HepG2 (cell line): ENCODE data around the gene AFG1L. TPM values are rescaled to one million over a fixed set of nuclear protein-coding genes. Genes with fewer than 3 reads are reported as not detected.
A peak's percentile ranks its signal among the peaks of the same experiment; 100 is the strongest.

ENCODE experiments used
- CHD2 ChIP-seq: IDR thresholded peaks from 2 replicates; pipeline ENCODE4 v1.6.1; 2011; ENCODE audit warnings: low read depth, low read length, improper control_type of control experiment
- EP300 ChIP-seq, 3 experiments: sonication (generic) in 1 of 3; formaldehyde crosslinking in 1 of 3; IDR thresholded peaks; 2 replicates each; pipeline versions ENCODE4 v1.5.1 to v1.6.1; 2011 to 2020; ENCODE audit warnings: low read depth in 2 of 3, low read length in 2 of 3, borderline replicate concordance in 1 of 3, improper control_type of control experiment in 1 of 3, mild to moderate bottlenecking in 1 of 3, missing genetic modification reagents in 1 of 3, moderate library complexity in 1 of 3
- GMEB1 ChIP-seq: sonication (generic); formaldehyde crosslinking; IDR thresholded peaks from 2 replicates; pipeline ENCODE4 v1.5.1; 2020; ENCODE audit warnings: missing genetic modification reagents, mild to moderate bottlenecking, borderline replicate concordance
- HINFP ChIP-seq: sonication (generic); formaldehyde crosslinking; IDR thresholded peaks from 2 replicates; pipeline ENCODE4 v1.4.0; 2020; ENCODE audit warnings: low read depth, mild to moderate bottlenecking, missing genetic modification reagents
- HNRNPUL1 ChIP-seq: fragments of 200-400 bp; formaldehyde crosslinking; IDR thresholded peaks from 2 replicates; pipeline ENCODE4 v1.6.1; 2017; ENCODE audit warnings: low read depth, mild to moderate bottlenecking, low read length, moderate library complexity
- HOXA5 ChIP-seq: sonication (generic); formaldehyde crosslinking; IDR thresholded peaks from 2 replicates; pipeline ENCODE4 v1.4.0; 2020; ENCODE audit warnings: missing genetic modification reagents
- MTA1 ChIP-seq: sonication (generic); formaldehyde crosslinking; IDR thresholded peaks from 2 replicates; pipeline ENCODE4 v1.4.0; 2020; ENCODE audit warnings: missing genetic modification reagents, mild to moderate bottlenecking, borderline replicate concordance
- MTF1 ChIP-seq: sonication (generic); formaldehyde crosslinking; IDR thresholded peaks from 2 replicates; pipeline ENCODE4 v1.5.0; 2020; ENCODE audit warnings: missing genetic modification reagents
- RFXAP ChIP-seq: sonication (generic); formaldehyde crosslinking; IDR thresholded peaks from 2 replicates; pipeline ENCODE4 v1.4.0; 2020; ENCODE audit warnings: missing genetic modification reagents, borderline replicate concordance
- SNAPC5 ChIP-seq: sonication (generic); formaldehyde crosslinking; IDR thresholded peaks from 2 replicates; pipeline ENCODE4 v1.8.1; 2023; ENCODE audit warnings: mild to moderate bottlenecking, missing genetic modification reagents, borderline replicate concordance
- TAF1 ChIP-seq: sonication (generic); formaldehyde crosslinking; IDR thresholded peaks from 2 replicates; pipeline ENCODE4 v1.4.0; 2020; ENCODE audit warnings: missing genetic modification reagents
- ZNF317 ChIP-seq: sonication (generic); formaldehyde crosslinking; IDR thresholded peaks from 2 replicates; pipeline ENCODE4 v1.5.0; 2020; ENCODE audit warnings: mild to moderate bottlenecking, missing genetic modification reagents
- ZNF354B ChIP-seq: sonication (generic); formaldehyde crosslinking; IDR thresholded peaks from 2 replicates; pipeline ENCODE4 v1.8.0; 2022; ENCODE audit warnings: mild to moderate bottlenecking, missing genetic modification reagents
- ZNF678 ChIP-seq: sonication (generic); formaldehyde crosslinking; IDR thresholded peaks from 2 replicates; pipeline ENCODE4 v1.4.0; 2020; ENCODE audit warnings: mild to moderate bottlenecking, missing genetic modification reagents
- polyA plus RNA-seq, 8 experiments: library from polyadenylated mRNA; depleted of rRNA in 3 of 8; stranded (reverse) in 7 of 8; unstranded in 1 of 8; fragments of >200 nt; fragmentation: Illumina TruSeq in 4 of 8; extraction: Trizol in 4 of 8; gene quantifications; 2 replicates each; pipeline versions ENCODE4 v1.2.1 to v1.2.3, GENCODE V29; 2011 to 2016; ENCODE audit warnings: low read depth in 4 of 8, missing spikeins in 1 of 8, mixed read lengths in 1 of 8; ENCODE audit not compliant: insufficient read depth in 1 of 8
- total RNA-seq, 5 experiments: library from RNA; depleted of rRNA; stranded (reverse); fragments of >200 nt; fragmentation: Illumina TruSeq; extraction: Trizol; gene quantifications; 2 replicates each; pipeline ENCODE4 v1.2.3, GENCODE V29; 2016; ENCODE audit warnings: low read depth in 1 of 5
- TF ChIP-seq, protein P1 (sequence below): sonication (generic); formaldehyde crosslinking; conservative IDR thresholded peaks from 2 replicates; pipeline ENCODE4 v1.4.0; 2020; ENCODE audit warnings: missing genetic modification reagents
- TF ChIP-seq, protein P2 (sequence below): sonication (generic); formaldehyde crosslinking; IDR thresholded peaks from 2 replicates; pipeline ENCODE4 v1.5.1; 2020; ENCODE audit warnings: mild to moderate bottlenecking, missing genetic modification reagents, moderate library complexity

AFG1L gene
- total and polyA plus RNA-seq, 2 of the 13 experiments (the other 11 are each of a cell fraction or from before 2014, with no cell fraction given): 3.1 to 14.0 TPM

DNA sequence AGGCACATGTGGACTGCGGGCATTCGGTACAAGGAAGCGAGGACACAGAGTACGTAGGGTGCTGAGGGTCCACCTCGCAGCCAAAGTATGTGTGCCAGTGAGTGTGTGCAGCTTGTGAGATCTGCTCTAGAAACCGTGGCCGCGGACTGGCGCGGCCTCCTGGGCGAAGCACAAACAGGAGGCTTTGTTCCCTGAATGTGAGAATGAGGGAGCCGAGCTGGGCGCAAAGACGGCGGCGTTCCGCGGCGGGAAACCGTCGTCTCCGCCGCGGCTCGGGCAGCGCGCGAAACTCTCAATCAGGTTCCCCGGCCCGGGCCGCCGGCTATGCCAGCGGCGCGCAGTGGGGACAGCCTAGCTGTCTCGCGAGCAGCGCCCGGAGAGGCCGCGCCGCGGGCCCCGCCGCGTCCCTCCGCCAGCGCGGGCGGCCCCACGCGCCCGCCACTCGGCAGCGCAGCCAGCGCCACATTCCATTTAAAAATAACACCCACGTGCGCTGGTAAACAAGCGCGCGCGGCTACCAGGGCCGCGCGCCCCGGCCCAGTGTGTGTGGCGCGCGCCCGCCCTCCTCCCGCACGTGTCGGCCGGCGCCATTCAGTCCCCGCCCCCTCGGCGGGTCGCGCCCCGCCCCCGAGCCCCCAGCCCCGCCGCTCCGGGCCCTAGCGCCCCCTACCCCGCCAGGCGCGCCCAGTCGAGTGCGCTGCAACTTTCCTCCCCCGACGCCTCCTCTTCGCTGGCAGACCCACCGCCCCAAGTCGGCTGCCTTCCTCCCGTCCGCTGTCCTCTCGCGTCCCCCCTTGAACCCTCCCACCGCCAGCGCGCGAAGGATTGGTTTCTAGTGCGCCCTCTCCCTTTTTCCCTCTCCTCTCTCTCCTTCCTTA is 262.9 kb downstream of the AFG1L start (continued):
- TF ChIP-seq, protein P1, sequence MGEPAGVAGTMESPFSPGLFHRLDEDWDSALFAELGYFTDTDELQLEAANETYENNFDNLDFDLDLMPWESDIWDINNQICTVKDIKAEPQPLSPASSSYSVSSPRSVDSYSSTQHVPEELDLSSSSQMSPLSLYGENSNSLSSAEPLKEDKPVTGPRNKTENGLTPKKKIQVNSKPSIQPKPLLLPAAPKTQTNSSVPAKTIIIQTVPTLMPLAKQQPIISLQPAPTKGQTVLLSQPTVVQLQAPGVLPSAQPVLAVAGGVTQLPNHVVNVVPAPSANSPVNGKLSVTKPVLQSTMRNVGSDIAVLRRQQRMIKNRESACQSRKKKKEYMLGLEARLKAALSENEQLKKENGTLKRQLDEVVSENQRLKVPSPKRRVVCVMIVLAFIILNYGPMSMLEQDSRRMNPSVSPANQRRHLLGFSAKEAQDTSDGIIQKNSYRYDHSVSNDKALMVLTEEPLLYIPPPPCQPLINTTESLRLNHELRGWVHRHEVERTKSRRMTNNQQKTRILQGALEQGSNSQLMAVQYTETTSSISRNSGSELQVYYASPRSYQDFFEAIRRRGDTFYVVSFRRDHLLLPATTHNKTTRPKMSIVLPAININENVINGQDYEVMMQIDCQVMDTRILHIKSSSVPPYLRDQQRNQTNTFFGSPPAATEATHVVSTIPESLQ (CRISPR knock-in tag): no peak
- TF ChIP-seq HINFP: 0 out of 2 replicates have a peak, but pooled peaks have one; percentile 8
- TF ChIP-seq MTF1: no peak
- TF ChIP-seq, protein P2, sequence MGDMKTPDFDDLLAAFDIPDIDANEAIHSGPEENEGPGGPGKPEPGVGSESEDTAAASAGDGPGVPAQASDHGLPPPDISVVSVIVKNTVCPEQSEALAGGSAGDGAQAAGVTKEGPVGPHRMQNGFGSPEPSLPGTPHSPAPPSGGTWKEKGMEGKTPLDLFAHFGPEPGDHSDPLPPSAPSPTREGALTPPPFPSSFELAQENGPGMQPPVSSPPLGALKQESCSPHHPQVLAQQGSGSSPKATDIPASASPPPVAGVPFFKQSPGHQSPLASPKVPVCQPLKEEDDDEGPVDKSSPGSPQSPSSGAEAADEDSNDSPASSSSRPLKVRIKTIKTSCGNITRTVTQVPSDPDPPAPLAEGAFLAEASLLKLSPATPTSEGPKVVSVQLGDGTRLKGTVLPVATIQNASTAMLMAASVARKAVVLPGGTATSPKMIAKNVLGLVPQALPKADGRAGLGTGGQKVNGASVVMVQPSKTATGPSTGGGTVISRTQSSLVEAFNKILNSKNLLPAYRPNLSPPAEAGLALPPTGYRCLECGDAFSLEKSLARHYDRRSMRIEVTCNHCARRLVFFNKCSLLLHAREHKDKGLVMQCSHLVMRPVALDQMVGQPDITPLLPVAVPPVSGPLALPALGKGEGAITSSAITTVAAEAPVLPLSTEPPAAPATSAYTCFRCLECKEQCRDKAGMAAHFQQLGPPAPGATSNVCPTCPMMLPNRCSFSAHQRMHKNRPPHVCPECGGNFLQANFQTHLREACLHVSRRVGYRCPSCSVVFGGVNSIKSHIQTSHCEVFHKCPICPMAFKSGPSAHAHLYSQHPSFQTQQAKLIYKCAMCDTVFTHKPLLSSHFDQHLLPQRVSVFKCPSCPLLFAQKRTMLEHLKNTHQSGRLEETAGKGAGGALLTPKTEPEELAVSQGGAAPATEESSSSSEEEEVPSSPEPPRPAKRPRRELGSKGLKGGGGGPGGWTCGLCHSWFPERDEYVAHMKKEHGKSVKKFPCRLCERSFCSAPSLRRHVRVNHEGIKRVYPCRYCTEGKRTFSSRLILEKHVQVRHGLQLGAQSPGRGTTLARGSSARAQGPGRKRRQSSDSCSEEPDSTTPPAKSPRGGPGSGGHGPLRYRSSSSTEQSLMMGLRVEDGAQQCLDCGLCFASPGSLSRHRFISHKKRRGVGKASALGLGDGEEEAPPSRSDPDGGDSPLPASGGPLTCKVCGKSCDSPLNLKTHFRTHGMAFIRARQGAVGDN (CRISPR knock-in tag): peak; percentile 84
- TF ChIP-seq HNRNPUL1: no peak
- TF ChIP-seq ZNF354B (CRISPR knock-in tag): no peak
- TF ChIP-seq RFXAP (CRISPR knock-in tag): no peak
- 0 out of 2 replicates have a peak, but pooled peaks have one; percentile 33 for TF ChIP-seq MTA1 (CRISPR knock-in tag)
- no peak for TF ChIP-seq GMEB1 (CRISPR knock-in tag)
- no peak for TF ChIP-seq ZNF678
- 0 out of 2 replicates have a peak, but pooled peaks have one; percentile 2 for TF ChIP-seq HOXA5 (CRISPR knock-in tag)
- no peak for TF ChIP-seq SNAPC5
- 0 out of 2 replicates have a peak, but pooled peaks have one; percentile 4 for TF ChIP-seq TAF1
- peak; percentile 55 for TF ChIP-seq CHD2
- no peak for TF ChIP-seq EP300 (IDR thresholded peaks at IDR 0.05; ENCODE audit: low read depth in 2 of 2, low read length in 2 of 2)
- no peak for TF ChIP-seq EP300 (CRISPR knock-in tag; IDR thresholded peaks at IDR 0.05; ENCODE audit: borderline replicate concordance)
- TF ChIP-seq ZNF317 (CRISPR knock-in tag): no peak; the same call in 1 of the 2 replicates
